B cell (primary cell): Measurements from ENCODE around the gene KCNQ1OT1. TPM values are rescaled to one million over a fixed set of nuclear protein-coding genes. Genes with fewer than 3 reads are reported as not detected.

ENCODE experiments used
- ATAC-seq: fragments of 200-7000 bp; cut with Tn5 transposase; one replicate; pipeline ENCODE4 v1.10.0; 2021; ENCODE audit warnings: low read depth, mild to moderate bottlenecking, moderate number of reproducible peaks, moderate library complexity
- CTCF ChIA-PET: fragments of 350-600 bp; sonication (Branson Sonifier 250); formaldehyde crosslinking; loops from one replicate; lab custom pipeline; 2021; ENCODE audit warnings: antibody characterized with exemption, inconsistent platforms; lab: Charles Lee
- POLR2A ChIA-PET: fragments of 350-600 bp; sonication (Branson Sonifier 250); formaldehyde crosslinking; loops from one replicate; lab custom pipeline; 2021; ENCODE audit warnings: antibody characterized with exemption; lab: Charles Lee
- DNase-seq: peaks from one replicate; pipeline ENCODE4 v3.0.0; 2013
- H2AFZ ChIP-seq: 2 replicates; pipeline ENCODE4 v1.6.1; 2012; ENCODE audit warnings: mild to moderate bottlenecking, low read depth, low read length; ENCODE audit not compliant: insufficient read depth, poor library complexity, severe bottlenecking
- H3K27ac ChIP-seq, 2 donors: 1 replicate in 1 of 2; 2 replicates in 1 of 2; pipeline ENCODE4 v1.5.1; 2012 to 2013; ENCODE audit warnings: low read length in 2 of 2, mild to moderate bottlenecking in 2 of 2, moderate library complexity in 1 of 2
- H3K27me3 ChIP-seq, 4 experiments: fragments of 200-600 bp in 1 of 4; sonication (generic) in 1 of 4; replicated peaks in 1 of 4; 1 replicate in 2 of 4; 2 replicates in 2 of 4; pipeline versions ENCODE4 v1.6.1 to v1.7.0; 2013 to 2016; ENCODE audit warnings: low read length in 3 of 4, mild to moderate bottlenecking in 2 of 4, mixed read lengths in 1 of 4, moderate library complexity in 1 of 4; ENCODE audit not compliant: insufficient read depth in 4 of 4, control insufficient read depth in 3 of 4; ENCODE audit errors: control extremely low read depth in 1 of 4
- H3K36me3 ChIP-seq, 2 experiments: replicated peaks in 1 of 2; 1 replicate in 1 of 2; 2 replicates in 1 of 2; pipeline versions ENCODE4 v1.6.1 to v1.7.1; 2013; ENCODE audit warnings: low read length in 1 of 2; ENCODE audit not compliant: insufficient read depth in 2 of 2, control insufficient read depth in 1 of 2; ENCODE audit errors: control extremely low read depth in 1 of 2, extremely low read depth in 1 of 2
- H3K4me1 ChIP-seq, 2 donors: fragments of 200-600 bp in 1 of 2; sonication (generic) in 1 of 2; 1 replicate in 1 of 2; 2 replicates in 1 of 2; pipeline versions ENCODE4 v1.5.1 to v1.6.1; 2013 to 2017; ENCODE audit warnings: low read length in 2 of 2; ENCODE audit not compliant: control insufficient read depth in 2 of 2, insufficient read depth in 2 of 2
- H3K4me2 ChIP-seq: replicated peaks from 2 replicates; pipeline ENCODE3; 2012; ENCODE audit warnings: mild to moderate bottlenecking, low read depth, low read length; ENCODE audit not compliant: poor library complexity, severe bottlenecking
- H3K4me3 ChIP-seq, 5 experiments: fragments of 200-600 bp in 1 of 5; sonication (generic) in 1 of 5; 1 replicate in 3 of 5; 2 replicates in 2 of 5; pipeline versions ENCODE4 v1.5.1 to v1.7.0; 2011 to 2016; ENCODE audit warnings: low read length in 4 of 5, mild to moderate bottlenecking in 4 of 5, low read depth in 2 of 5, control low read depth in 1 of 5, moderate library complexity in 1 of 5; ENCODE audit not compliant: insufficient read depth in 1 of 5; ENCODE audit errors: control extremely low read depth in 1 of 5, extremely low read depth in 1 of 5
- H3K79me2 ChIP-seq: fragments of 200-600 bp; sonication (generic); one replicate; pipeline ENCODE4 v1.6.0; 2016; ENCODE audit warnings: low read length; ENCODE audit not compliant: control insufficient read depth, insufficient read depth
- H3K9ac ChIP-seq: fragments of 200-600 bp; sonication (generic); 2 replicates; pipeline ENCODE4 v1.6.1; 2017; ENCODE audit warnings: mild to moderate bottlenecking, low read length, moderate library complexity
- H3K9me3 ChIP-seq, 3 donors: one replicate each; pipeline versions ENCODE4 v1.6.1 to v1.7.1; 2013; ENCODE audit warnings: low read length in 2 of 3; ENCODE audit not compliant: control insufficient read depth in 2 of 3, insufficient read depth in 1 of 3; ENCODE audit errors: control extremely low read depth in 1 of 3
- H4K20me1 ChIP-seq: 2 replicates; pipeline ENCODE4 v1.6.0; 2012; ENCODE audit warnings: mild to moderate bottlenecking, low read length; ENCODE audit not compliant: insufficient read depth, control insufficient read depth, poor library complexity, severe bottlenecking
- H3K27ac Mint-ChIP-seq: one replicate; pipeline ENCODE4 v1.8.0; 2021; ENCODE audit warnings: mixed read lengths
- H3K27me3 Mint-ChIP-seq: one replicate; pipeline ENCODE4 v1.8.0; 2021; ENCODE audit warnings: mixed read lengths
- H3K4me1 Mint-ChIP-seq: one replicate; pipeline ENCODE4 v1.8.0; 2021; ENCODE audit warnings: mixed read lengths
- H3K4me3 Mint-ChIP-seq: one replicate; pipeline ENCODE4 v1.8.0; 2021; ENCODE audit warnings: mixed read lengths
- H3K9me3 Mint-ChIP-seq: one replicate; pipeline ENCODE4 v1.8.0; 2022; ENCODE audit warnings: mixed read lengths; ENCODE audit not compliant: insufficient read depth
- EZH2 ChIP-seq: IDR thresholded peaks from 2 replicates; pipeline ENCODE4 v1.6.1; 2012; ENCODE audit warnings: borderline replicate concordance, low read depth, mild to moderate bottlenecking, moderate library complexity, low read length; ENCODE audit not compliant: insufficient read depth, poor library complexity, severe bottlenecking
- WGBS: methylation state at CpG from one replicate; pipeline ENCODE4 v1.1.5; 2013; ENCODE audit warnings: missing lambda C conversion rate; ENCODE audit not compliant: insufficient coverage; 5-methylcytosine and 5-hydroxymethylcytosine counted together
- intact Hi-C: fragments of 100-400 bp; cut with micrococcal nuclease; formaldehyde crosslinking; loops from one replicate; pipeline ENCODE4 v1.10.0; 2022
- polyA plus RNA-seq: library from polyadenylated mRNA; depleted of rRNA; stranded (reverse); fragments of >200 nt; gene quantifications from 2 replicates; pipeline ENCODE4 v1.2.3, GENCODE V29; 2012
- total RNA-seq, 2 donors: library from RNA; stranded (reverse); fragments of 120-200 nt in 1 of 2; gene quantifications; 1 replicate in 1 of 2; 2 replicates in 1 of 2; pipeline versions ENCODE4 v1.2.3 to v1.2.4, GENCODE V29; 2013 to 2022
- TF ChIP-seq, protein P1 (sequence below): fragments of 200-600 bp; IDR thresholded peaks from one replicate; pipeline ENCODE4 v1.8.0; 2022; ENCODE audit warnings: antibody characterized with exemption, mild to moderate bottlenecking

The KCNQ1OT1 gene
- total and polyA plus RNA-seq, 2 donors (not counting 1 experiment from before 2014, with no cell fraction given) = 0.03 to 0.89 TPM

- ChIA-PET CTCF (no interaction called here), POLR2A (no interaction called here)
- peaks cover 0 to 4% of the 10 kb centered on the region in 2 experiments for H3K36me3 ChIP-seq
- intact Hi-C loops = no loop called here
- 90% methylated on average over 2 of the region's 8 CpGs for WGBS
- peaks cover 4 to 15% (median 14%) of the 10 kb centered on the region in 3 donors for H3K9me3 ChIP-seq
- Mint-ChIP-seq H3K4me1 (no peaks in the 10 kb centered on the region), H3K9me3 (peaks cover 3% of the 10 kb centered on the region), H3K4me3 (no peak overlapping the region), H3K27ac (no peak overlapping the region), H3K27me3 (no peaks in the 10 kb centered on the region)
- H3K79me2 ChIP-seq = peaks cover 6% of the 10 kb centered on the region
- ATAC-seq (no peak), DNase-seq (no peak)
- H3K9ac ChIP-seq = no peak overlapping the region
- H3K27me3 ChIP-seq = no peaks in the 10 kb centered on the region
- no peak overlapping the region for H3K4me3 ChIP-seq
- H3K27ac ChIP-seq = no peak overlapping the region
- H4K20me1 ChIP-seq = no peaks in the 10 kb centered on the region
- no peak overlapping the region for H3K4me2 ChIP-seq
- no peaks in the 10 kb centered on the region for H3K4me1 ChIP-seq
- no peak overlapping the region for H2AFZ ChIP-seq
- no peak for TF ChIP-seq EZH2
- TF ChIP-seq, protein P1, sequence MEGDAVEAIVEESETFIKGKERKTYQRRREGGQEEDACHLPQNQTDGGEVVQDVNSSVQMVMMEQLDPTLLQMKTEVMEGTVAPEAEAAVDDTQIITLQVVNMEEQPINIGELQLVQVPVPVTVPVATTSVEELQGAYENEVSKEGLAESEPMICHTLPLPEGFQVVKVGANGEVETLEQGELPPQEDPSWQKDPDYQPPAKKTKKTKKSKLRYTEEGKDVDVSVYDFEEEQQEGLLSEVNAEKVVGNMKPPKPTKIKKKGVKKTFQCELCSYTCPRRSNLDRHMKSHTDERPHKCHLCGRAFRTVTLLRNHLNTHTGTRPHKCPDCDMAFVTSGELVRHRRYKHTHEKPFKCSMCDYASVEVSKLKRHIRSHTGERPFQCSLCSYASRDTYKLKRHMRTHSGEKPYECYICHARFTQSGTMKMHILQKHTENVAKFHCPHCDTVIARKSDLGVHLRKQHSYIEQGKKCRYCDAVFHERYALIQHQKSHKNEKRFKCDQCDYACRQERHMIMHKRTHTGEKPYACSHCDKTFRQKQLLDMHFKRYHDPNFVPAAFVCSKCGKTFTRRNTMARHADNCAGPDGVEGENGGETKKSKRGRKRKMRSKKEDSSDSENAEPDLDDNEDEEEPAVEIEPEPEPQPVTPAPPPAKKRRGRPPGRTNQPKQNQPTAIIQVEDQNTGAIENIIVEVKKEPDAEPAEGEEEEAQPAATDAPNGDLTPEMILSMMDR = no peak
Observed at GRCh38 chr11:2657697-2658284, 42.0 kb downstream of the KCNQ1OT1 start.

DNA sequence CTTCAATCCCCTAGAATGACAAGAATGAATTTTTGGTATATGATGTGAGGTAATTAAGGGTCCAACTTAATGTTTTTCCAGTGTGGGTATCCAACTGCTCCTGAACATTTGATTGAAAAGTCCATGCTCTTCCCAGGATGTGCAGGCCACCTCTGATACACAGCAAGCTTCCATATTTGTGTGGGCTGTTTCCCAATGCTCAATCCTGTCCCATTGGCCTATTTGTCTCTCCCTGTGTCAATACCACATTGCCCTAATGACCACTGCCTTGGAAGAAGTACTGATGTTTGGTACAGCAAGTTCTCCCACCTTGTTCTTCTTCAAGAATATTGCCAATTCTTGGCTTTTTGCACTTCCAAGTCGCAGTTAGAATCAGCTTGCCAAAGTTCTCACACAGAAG, 42.9 kb downstream of the KCNQ1OT1 start:
- ATAC-seq = no peak
- no peak overlapping the region for H2AFZ ChIP-seq
- Mint-ChIP-seq H3K27me3 (no peaks in the 10 kb centered on the region), H3K9me3 (peaks cover 3% of the 10 kb centered on the region), H3K4me1 (no peaks in the 10 kb centered on the region), H3K4me3 (no peak overlapping the region), H3K27ac (no peak overlapping the region)
- H3K9ac ChIP-seq = no peak overlapping the region
- no peak overlapping the region for H3K4me3 ChIP-seq
- H4K20me1 ChIP-seq = no peaks in the 10 kb centered on the region
- intact Hi-C loops = no loop called here
- POLR2A ChIA-PET = no interaction called here
- no peaks in the 10 kb centered on the region for H3K4me1 ChIP-seq
- no peak overlapping the region for H3K4me2 ChIP-seq
- H3K36me3 ChIP-seq = peaks cover 0 to 4% of the 10 kb centered on the region in 2 experiments
- H3K27ac ChIP-seq = no peak overlapping the region
- WGBS = no CpG with 5 or more reads among the region's 1 CpG
- TF ChIP-seq, protein P1 = no peak
- TF ChIP-seq EZH2 = no peak
- H3K27me3 ChIP-seq = no peaks in the 10 kb centered on the region
- H3K9me3 ChIP-seq = peaks cover 4 to 20% (median 14%) of the 10 kb centered on the region in 3 donors
- no peak for DNase-seq
- peaks cover 6% of the 10 kb centered on the region for H3K79me2 ChIP-seq
- CTCF ChIA-PET = no interaction called here
